SH-SY5Y (cell line): ENCODE data around the gene LUZP1.

Experiments
- GATA2 ChIP-seq: IDR thresholded peaks from 2 replicates; pipeline ENCODE4 v1.6.1; 2011; ENCODE audit warnings: mild to moderate bottlenecking, low read depth, low read length
- GATA3 ChIP-seq: IDR thresholded peaks from 2 replicates; pipeline ENCODE4 v1.6.1; 2011; ENCODE audit warnings: low read depth, mild to moderate bottlenecking, low read length, moderate library complexity

- TF ChIP-seq GATA3 (no peak), GATA2 (no peak)
These were observed 43.3 kb upstream of the LUZP1 start for GRCh38 chr1:23211955-23212354.
